ENCODE measurements around the gene IGF2BP3.

IGF2BP3 gene

DNA sequence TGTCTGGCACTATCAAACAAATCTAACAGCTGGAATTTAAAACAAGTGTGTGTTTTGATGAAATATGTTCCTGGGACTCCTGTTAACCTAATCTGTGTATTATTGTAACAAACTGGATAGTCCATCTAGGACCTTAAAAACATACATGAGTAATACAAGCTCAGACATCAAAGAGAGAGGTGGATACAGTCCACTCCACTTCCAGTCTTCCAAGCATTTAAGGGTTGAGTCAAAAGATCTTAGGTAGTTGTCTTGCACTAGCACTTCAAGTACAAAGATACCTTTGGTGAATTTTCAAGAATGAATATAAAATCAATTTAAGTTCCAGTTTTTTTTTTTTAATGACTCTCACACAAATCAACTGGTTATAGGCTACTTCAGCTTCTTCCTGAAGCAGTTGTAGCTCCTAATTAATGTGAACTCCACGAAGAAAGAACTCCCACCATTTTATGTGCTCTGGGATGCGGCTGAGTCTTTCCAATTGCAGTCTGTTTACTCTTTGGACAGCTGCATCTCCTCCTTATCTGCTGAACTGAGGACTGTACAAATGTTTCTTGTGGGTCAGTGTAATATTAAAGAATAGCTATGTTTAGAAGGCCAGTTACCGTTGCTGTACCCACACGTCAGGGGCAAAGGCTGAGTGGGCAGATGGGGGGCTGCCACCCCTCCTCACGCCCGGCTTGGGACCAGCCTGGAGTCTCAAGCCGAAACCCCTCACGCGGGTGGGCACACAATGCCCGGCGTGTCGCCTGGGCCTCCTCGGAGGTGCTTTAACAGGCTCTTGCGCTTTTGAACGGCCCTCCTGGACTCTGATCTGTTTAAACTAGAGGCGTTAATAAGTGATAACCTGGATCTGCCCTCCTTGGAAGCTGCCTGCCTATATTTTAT lies 2.9 kb upstream of the IGF2BP3 start:
- H3K4me3 ChIP-seq (ENCODE audit: low read length) = peak overlapping the region; percentile 75
- peak; percentile 24 for DNase-seq (ENCODE audit: low read depth, low spot score)

DNA sequence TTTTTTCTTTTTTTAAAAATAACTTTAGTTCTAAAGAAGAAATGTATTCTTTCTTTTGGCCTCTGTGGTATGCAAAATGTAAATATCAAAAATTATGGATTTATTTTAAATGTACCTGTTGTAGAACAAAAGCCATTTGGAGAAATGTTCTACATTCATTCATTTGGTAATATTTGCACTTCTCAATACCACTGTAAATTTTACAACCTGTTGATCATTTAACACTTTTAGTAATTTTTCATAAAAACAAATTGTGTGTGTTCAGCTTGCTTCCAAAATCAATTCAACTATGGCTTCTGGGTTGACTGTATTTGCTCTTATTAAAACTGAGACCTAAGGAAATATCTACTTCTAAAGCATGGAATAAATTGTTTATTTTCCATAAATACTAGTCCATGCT lies 2.3 kb upstream of the IGF2BP3 start:
- H3K4me3 ChIP-seq (ENCODE audit: low read length) = peak overlapping the region; percentile 75

DNA sequence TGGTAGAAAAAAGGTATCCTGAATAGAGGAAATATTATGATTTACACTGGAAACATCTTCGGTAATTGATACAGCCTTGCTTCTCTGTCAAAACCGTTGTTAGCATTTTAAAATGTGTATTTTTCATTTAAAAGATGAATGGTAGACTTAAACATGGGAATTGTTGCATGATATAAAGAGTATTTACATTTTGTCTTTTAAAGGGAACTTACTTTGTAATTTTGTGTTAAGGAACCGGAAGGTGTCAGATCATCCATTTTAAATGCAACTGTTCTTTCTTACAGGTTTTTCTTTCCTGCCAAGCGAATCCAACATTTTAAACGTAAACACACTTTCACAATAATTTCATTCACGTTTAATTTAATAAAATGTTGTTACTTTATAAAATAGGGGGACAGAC lies 1.8 kb upstream of the IGF2BP3 start:
- peak overlapping the region; percentile 75 for H3K4me3 ChIP-seq (ENCODE audit: low read length)
- DNase-seq (ENCODE audit: low read depth, low spot score) = peak; percentile 64

More for the DNA sequence above, 2.3 kb upstream of the IGF2BP3 start:
- DNase-seq (ENCODE audit: low read depth, low spot score) = no peak

DNA sequence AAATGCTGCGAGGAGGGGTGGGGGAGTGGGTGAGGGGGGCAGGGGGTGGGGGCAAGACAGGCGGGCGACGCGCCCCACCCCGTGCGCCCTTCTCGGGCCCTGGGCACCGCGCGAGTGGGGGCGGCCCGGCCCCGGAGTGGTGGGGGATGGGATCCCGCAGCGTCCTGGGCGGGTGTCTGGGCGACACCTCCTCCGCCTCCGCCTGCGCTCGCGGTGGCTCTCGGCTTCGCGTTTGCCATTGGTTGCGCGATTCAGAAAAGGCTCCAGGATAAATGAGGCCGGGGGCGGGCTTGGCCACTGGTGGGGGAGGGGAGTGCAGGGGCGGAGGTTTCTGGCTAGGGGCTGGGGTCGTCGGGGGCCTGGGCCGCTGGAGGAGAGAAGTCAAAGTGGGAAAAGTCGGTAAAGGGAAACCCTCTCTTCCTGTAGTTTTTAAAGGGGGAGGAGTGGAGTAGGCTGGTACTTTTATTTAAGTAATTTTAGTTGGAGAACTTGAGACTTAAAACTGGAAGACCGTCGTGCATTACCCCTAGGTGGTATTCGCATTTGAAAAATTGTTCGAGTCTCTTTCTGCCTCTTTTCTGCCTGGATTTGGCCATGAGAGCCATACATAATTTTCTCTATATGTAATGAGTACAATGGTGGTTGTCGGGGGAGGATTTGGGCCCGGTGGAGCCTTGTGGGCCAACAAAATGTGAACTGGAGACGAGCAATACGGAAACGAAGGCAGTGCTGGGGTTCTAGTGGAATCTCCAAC lies 992 bp upstream of the IGF2BP3 start:
- H3K4me3 ChIP-seq (ENCODE audit: low read length) = peak overlapping the region; percentile 75
- DNase-seq (ENCODE audit: low read depth, low spot score) = peak; percentile 91

DNA sequence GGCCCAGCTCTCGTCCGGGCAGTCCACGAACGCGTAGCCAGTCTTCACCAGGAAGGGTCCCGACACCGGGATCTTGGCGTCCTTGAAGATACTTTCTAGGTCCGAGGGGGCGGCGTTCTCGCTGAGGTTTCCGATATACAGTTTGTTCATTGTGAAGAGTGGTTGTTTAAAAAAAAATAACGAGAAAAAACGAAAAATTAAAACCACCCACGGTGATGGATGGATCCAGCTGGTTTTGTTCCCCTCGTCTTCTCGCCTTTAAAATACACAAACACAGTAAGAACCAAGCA lies 385 bp downstream of the IGF2BP3 start:
- H3K4me3 ChIP-seq (ENCODE audit: low read length) = peak overlapping the region; percentile 75
- DNase-seq (ENCODE audit: low read depth, low spot score) = no peak

DNA sequence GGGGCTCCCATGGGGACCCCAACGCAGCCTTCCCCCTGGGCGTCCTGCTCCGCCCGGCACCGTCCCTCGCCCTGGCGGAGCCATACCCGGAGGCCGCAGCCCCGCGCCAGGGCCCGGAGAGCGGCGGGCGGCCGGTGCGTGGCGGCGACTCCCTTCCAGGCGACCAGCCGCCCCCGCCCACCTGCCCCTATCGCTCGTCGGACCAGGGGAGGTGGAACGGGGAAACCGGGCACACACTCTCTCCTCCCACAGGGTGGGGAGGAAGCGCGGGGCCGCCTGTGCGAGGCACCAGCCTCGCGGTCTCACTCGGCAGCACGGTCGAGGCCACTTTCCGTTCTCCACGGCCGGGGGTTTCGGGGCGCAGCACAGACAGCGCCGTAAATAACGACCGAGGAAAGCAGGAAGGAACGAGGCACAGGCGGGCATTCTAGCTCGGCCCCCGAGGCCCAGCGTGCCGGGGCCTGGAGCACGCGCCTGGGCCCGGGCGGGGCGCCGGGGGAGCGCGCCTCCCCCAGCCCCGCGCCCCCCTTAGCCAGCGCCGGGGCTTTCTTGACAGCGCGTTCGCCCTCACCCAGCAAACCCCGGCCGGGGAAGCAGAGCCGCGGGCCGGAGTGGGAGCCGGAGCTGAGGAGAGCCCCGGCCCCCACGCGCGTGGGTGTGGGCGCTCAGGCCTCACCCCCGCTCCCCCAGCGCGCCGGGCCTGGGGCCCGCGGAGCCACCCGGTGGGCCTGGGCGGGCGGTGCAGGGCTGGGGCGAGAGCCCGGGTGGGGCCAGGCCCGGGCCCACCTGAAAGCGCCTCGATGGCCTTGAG lies 936 bp downstream of the IGF2BP3 start:
- peak overlapping the region; percentile 75 for H3K4me3 ChIP-seq (ENCODE audit: low read length)
- no peak for DNase-seq (ENCODE audit: low read depth, low spot score)

DNA sequence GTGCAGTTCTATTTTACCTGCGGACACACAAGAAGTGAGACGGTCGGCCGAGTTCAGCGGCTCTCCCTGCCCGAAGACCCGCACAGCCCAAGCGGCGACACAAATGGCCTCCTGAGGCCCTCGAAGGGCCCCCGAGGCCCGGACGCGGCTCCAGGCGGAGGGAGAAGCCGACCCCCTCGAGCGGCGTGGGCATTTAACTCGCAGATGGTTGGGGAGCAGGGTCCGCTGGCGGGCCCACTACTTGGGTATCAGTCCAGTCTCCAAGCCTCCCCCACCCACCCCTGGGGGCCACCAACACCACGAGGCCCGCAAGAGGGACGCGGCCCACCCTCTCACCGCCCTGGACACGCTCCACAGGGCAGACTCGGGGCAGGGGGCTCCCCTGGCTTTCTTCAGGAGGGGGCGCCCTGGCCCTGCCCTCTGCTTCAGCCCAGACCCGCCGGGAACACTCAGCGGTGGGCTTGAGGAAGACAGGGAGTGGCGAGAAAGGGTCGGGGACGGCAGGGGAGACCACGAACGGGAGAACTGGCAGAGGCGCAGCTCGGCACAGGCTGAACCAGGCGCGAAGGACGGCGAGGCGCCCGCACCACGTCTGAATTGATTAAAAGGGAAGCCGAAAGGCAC lies 1.7 kb downstream of the IGF2BP3 start:
- no peak for DNase-seq (ENCODE audit: low read depth, low spot score)

DNA sequence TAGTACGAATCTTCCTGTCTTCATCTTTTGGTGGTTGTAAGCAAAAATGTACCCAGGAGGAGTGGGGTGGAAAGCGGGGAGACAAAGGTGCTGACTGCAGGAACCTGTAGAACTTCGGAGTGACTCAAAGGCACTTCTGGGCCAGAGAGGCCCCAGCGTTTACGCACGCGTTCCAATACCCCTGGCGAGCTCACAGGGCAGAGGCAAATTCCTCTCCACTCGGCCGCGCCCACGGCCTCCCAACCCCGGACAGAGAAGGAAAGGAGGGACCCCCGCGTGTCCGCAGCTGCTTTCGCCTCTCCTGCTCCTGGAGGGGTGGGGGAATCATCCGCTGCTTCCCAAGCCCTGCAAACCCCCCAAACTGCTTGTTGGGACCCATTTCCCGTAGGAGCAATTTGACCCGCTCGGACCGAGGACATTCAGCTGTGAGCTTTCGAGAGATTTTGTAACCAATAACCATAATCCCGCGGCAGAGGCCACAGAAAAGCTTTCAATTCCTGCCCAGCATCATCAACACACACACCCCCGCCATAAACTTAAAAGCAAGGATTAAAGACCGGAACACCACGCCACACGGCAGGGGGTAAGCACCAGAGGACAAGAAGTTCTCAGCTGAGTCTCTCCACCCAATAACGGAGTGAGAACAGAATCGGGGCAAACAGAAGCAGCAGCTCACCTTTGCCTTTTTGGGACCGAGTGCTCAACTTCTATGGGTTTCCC lies 2.3 kb downstream of the IGF2BP3 start:
- H3K4me3 ChIP-seq (ENCODE audit: low read length) = no peak overlapping the region
- DNase-seq (ENCODE audit: low read depth, low spot score) = no peak

More for the DNA sequence above, 1.7 kb downstream of the IGF2BP3 start:
- peak overlapping the region; percentile 75 for H3K4me3 ChIP-seq (ENCODE audit: low read length)

DNA sequence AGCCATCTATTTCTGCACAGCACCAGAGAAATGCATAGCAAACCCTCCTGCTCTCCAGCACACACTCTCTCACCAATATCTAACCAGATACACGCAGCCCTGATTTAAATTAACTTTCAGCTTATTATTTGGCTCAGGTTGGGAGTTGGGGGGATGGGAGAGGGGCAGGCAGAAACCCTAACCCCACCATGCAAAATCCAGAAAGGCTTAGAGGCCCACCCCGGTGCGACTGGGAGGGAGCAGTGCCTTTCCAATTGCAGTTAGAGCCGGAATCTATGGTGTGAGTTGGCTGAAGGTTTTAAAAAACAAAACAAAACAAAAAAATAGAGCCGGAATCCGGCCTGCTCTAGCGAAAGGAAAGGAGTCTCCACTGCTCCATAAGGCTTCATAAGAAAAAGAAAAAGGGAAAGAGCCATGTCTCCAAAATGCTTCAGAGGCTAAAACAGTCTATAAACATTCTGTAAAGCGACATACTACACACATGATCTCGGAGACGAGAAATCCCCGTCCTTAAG lies 2.9 kb downstream of the IGF2BP3 start:
- no peak for DNase-seq (ENCODE audit: low read depth, low spot score)

DNA sequence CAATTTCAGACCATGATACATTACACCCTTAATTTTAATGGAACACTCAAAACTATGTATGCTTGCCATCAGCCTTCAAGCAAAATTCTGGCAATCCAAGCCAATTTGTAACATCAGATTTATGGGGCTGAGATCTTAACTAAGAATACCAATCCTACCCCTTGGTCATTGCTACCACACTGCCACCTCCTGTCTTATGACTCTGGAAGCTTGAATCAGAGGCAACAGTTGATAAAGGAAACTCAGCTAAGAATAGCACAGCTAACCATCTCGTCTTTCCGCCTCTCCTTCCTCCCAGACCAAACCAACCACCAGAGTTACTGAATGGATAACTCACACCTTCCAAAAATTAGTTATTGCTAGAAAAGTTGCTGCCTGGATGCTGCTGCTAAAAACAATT lies 7.4 kb downstream of the IGF2BP3 start:
- H3K4me3 ChIP-seq (ENCODE audit: low read length) = no peak overlapping the region
- peak; percentile 34 for DNase-seq (ENCODE audit: low read depth, low spot score)

More for the DNA sequence above, 2.9 kb downstream of the IGF2BP3 start:
- no peak overlapping the region for H3K4me3 ChIP-seq (ENCODE audit: low read length)

DNA sequence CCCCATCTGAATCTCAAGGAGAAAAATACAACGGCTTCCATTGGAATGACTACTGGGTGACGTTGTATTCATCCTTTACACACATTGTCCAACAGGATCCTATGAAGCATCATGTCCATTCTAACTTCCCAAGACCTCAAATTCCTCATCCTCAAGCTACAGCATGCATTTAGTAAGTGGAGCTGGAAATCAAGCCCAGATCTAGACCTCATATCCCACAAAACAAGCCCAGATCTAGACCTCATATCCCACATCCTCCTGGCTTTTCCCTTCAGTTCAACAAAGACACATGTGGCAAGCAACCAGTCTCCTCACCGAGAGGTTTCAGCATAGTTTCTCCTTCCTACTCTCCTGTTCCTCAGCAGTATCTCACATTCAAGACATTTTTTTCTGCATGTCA lies 12.2 kb downstream of the IGF2BP3 start:
- no peak overlapping the region for H3K4me3 ChIP-seq (ENCODE audit: low read length)
- peak; percentile 30 for DNase-seq (ENCODE audit: low read depth, low spot score)

DNA sequence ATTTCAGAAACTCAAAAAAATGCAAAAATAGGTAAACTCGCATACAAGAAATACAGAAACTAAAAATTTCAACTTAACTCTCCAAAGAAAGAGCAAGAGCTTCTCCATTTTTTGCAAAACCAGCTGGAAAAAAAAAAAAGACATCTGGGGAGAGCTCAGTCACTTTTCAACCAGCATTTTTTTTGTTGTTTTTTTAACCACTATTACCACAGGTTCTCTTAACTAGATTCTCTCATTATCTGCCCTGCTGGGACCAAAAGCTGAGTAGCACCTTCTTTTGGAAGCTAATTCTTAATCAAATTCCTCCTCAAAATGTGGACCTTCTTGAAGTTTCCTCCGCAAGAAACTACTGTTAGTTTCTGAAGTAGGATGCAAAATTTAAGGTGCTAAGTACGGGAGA lies 14.2 kb downstream of the IGF2BP3 start:
- peak; percentile 55 for DNase-seq (ENCODE audit: low read depth, low spot score)
- no peak overlapping the region for H3K4me3 ChIP-seq (ENCODE audit: low read length)

DNA sequence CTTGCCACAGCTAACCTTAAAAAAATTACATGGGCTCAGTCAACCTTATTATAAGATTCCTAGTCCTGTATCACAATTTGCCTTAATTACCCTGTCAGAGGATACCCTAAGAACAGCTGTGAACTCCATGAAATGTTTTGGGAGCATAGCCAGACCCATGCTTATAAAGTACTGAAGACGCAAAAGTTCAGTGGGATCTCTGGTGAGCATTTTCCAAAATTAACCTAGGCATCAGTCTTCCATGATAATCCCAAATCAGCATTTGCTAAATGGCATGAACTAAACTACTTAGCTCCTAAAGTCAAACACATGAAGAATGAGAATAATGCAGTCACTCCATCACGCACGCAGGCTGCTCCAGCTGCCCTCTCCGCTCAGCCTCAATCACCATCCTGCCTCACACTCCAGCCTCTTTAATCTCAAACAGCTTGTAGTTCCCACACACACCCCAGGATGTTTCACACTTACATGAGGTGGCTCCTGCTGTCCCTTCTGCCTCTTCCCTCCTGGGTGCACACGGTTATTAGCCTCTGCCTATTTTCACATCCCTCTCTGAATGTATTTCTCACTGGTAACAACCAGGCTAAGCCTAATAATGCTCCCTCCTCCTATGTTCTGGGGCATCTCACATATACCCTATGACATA lies 15.3 kb downstream of the IGF2BP3 start:
- no peak overlapping the region for H3K4me3 ChIP-seq (ENCODE audit: low read length)
- no peak for DNase-seq (ENCODE audit: low read depth, low spot score)

DNA sequence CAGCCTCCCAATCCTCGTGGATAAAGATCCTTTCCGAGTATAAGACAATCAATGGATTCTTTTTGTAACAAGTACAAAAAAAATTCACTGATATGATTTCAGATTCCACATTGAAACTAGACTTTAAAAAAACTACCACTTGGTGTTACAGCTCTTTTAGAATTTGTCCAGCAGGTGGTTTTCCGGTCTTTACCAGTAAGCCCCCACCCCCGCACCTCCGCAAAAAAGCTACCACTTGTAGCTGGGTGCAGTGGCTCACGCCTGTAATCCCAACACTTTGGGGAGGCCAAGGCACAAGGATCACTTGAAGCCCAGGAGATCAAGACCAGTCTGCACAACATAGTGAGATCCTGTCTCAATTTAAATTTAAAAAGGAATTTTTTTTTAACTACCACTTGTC lies 19.8 kb downstream of the IGF2BP3 start:
- H3K4me3 ChIP-seq (ENCODE audit: low read length) = no peak overlapping the region
- no peak for DNase-seq (ENCODE audit: low read depth, low spot score)

DNA sequence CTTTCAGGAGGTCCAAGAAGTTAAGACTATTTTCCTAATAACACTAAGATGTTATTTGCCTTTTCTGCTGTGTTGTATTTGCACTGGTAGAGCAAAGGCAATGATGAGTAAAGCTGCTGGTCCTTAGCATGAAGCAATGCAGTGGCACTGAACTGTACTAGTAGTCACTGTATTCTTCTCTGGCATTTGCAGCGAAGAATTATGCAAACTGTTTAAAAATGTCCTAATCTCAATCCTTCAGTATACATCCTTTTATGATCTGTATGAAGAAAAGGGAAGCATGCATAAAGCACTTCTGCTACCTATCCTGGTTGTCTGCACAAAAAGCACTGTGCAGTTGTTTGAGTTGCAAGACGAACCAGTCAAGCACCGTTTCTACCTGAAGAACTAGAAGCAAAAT lies 20.4 kb downstream of the IGF2BP3 start:
- no peak for DNase-seq (ENCODE audit: low read depth, low spot score)
- no peak overlapping the region for H3K4me3 ChIP-seq (ENCODE audit: low read length)

DNA sequence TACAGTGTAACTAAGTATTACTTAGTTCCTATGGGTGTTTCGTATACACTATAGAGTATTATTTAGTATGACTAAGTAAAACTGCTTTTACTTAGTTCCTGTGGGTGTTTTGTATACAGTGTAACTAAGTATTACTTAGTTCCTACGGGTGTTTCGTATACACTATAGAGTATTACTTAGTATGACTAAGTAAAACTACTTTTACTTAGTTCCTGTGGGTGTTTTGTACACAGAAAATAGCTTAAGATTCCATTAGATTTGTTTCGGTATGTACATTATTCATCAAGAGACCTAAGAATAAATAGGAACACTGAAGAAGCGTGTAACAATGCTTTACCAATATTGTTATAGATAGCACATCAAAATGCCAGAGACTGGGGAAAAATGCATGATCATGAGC lies 25.0 kb downstream of the IGF2BP3 start:
- H3K4me3 ChIP-seq (ENCODE audit: low read length) = no peak overlapping the region
- no peak for DNase-seq (ENCODE audit: low read depth, low spot score)

DNA sequence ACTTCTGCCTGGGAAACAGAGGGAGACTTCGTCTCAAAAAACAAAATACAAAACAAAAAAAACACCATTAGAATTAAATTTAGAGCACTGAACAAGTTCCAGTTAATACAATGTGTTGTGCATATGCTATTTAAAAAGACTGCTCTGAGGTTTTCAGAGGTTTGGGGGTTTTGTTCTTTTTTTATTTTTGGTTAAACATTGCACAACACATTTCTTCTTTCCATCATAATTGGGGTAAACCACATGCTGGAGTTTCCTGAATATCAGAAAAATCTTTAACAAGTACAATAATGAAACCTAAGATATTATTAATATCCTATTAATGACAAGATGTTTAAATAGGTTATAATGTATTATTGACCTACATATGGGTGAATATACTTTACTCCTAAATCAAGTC lies 26.3 kb downstream of the IGF2BP3 start:
- H3K4me3 ChIP-seq (ENCODE audit: low read length) = no peak overlapping the region
- no peak for DNase-seq (ENCODE audit: low read depth, low spot score)

DNA sequence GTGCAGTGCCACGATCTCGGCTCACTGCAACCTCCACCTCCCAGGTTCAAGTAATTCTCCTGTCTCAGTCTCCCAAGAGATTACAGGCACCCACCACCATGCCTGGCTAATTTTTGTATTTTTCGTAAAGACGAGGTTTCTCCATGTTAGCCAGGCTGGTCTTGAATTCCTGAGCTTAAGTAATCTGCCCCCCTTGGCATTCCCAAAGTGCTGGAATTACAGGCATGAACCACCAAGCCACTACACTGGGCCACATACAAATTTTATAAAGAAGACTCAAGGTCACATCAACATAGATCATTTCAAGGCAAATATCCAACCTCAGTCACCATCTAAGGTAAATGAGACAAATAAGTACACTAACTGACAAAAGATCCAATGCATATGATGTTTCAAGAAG lies 32.1 kb downstream of the IGF2BP3 start:
- DNase-seq (ENCODE audit: low read depth, low spot score) = no peak
- H3K4me3 ChIP-seq (ENCODE audit: low read length) = no peak overlapping the region
